ENCODE measurements around the gene KDM4E.

KDM4E gene

DNA sequence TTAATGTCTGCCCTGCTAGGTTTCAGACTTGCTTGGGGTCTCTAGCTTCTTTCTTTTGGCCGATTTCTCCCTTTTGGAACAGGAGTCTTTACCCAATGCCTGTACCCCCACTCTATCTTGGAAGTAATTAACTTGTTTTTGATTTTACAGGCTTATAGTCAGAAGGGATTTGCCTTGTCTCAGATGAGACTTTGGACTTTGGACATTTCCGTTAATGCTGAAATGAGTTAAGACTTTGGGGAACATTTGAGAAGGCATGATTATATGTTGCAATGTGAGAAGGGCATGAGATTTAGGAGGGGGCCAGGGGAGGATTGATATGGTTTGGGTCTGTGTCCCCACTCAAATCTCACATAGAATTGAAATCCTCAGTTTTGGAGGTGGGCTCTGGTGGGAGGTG lies 29.3 kb downstream of the KDM4E start:
- DNase-seq, result no peak

DNA sequence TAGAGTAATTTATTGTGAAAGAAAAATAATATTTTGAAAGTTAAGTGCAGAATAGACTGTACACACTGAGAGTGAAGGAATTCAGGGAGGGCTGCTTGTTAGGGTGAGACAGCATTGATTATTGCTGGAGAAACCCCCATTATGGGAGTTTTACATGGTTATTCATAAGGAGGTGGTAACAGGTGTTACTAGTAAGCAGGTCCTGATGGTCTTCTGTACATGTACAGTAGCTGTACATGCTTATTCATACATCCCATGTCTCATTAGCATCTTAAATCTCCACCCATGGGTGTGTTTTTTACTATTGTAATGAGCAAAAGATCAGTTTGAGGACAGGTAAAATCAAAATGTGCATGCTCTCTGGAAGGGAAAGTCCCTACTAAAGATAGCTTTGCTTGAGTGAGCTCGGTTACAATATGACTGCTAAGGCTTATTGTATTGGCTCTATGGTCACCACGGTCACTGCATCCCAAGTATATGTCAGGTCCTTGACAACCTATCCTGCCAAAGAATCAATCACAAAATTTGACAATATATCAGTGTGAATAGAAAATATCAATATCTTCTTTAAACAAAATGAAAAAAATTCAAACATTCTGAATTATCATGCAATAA lies 30.3 kb downstream of the KDM4E start:
- DNase-seq, result no peak

DNA sequence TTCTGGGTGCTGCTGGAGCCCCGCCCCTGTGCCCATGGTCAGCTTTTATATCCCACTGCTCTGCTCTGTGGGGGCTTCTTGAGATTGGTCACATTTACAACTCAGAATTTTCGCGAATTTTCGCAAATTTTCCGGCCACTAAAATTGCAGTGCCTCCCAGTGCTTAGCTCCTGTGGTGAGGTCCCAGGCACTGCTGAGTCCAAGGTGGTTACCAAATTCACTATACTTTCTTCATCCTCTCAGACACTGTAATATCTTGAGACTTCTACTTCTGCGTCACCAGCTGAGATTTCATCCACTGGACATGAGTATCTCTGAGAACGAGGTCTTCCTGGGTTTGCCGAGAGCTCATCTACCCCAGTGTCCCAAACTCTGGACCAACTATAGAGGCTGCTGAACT lies 32.9 kb downstream of the KDM4E start:
- no peak for DNase-seq

DNA sequence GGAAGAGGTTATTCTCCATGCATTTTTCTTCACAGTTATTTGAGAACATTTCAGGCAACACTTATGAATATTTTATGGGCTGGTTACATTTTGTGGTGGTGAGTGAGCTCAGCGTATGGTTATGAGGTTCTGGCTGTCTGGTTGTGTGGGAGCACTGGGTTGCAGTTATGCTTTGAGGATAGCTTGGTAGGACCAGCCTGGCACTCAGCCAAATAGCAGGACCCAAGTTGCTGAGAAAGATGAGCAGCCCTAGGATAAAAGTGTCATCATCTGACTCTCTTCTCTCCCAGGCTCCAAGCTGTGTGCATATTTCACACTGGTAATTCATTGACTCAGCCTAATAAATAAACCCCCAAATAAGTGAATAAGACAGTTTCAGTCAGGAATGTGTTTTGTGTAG lies 33.6 kb downstream of the KDM4E start:
- no peak for DNase-seq

DNA sequence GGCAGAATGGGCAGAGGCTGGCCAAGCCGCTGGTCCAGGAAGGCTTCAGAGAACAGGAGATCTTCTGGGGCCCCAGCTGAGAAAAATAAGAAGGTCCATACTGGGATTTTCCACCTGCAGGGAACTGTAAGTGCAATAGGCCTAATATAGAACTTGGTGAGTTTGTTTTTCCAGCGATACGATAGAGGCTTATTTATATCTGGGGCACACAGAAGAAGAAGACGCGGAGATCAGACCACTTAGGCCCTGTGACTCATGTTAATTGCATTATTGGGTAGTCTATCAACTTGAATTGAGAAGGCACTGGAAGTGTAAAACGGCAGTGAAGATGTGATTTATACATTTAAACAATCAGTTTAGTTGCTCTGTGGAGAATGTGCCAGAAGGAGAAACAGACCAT lies 34.0 kb downstream of the KDM4E start:
- no peak for DNase-seq

DNA sequence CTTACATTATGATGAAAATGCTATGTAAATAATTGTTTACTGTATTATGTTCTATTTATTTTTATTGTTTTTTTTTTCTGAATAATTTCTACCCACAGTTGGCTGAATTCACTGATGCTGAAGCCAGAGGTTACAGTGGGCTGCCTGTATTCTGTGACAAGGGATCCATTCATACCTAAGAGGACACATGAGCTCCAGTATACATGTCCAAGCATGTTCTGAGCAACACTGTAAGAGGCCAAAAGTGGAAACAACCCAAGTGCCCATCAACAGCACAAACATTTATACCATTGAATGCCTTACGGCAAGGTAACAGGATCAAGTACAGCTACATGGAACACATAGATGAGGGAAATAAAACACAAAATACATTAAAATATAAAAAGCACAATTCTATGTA lies 40.3 kb downstream of the KDM4E start:
- no peak for DNase-seq

DNA sequence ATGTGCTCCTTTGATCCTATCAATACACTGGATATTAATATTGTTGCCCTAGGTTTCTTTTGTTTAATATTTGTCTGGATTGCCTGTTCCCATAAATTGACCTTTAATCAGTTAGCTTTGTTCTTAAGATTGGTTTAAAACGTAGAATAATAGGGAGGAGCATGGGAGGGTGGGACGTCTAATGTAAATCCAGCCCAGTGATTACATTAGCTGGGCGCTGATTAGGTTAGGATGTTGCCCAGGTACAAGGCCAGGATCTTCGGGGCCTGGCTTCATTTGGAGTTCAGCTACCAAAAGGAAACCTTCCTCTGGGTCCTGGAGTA lies 41.6 kb downstream of the KDM4E start, which contains the start of gene SRSF8:
Gene SRSF8, plus strand, starts transcription at position 204 of the 323 bp plus-strand sequence. CDS start 308 bp downstream, outside the sequence.
- DNase-seq, result no peak

DNA sequence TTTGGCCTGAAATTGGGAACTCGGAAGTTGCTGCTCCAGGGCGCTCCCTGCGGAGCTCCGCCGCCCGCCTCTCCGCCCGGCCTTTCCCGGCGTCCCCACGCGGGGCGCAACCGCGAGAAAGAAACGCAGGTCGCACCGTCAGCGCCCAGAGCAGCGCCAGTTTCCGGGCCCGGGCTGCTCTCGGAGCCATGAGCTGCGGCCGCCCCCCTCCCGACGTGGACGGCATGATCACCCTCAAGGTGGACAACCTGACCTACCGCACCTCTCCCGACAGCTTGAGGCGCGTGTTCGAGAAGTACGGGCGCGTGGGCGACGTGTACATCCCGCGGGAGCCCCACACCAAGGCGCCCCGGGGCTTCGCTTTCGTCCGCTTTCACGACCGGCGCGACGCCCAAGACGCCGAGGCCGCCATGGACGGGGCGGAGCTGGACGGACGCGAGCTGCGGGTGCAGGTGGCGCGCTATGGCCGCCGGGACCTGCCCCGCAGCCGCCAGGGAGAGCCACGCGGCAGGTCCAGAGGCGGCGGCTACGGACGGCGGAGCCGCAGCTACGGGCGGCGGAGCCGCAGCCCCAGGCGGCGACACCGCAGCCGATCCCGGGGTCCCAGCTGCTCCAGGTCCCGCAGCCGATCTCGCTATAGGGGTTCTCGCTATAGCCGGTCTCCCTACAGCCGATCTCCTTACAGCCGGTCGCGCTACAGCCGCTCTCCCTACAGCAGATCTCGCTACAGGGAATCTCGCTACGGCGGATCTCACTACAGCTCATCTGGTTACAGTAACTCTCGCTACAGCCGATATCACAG lies 42.2 kb downstream of the KDM4E start:
- DNase-seq, result peak; percentile 79

DNA sequence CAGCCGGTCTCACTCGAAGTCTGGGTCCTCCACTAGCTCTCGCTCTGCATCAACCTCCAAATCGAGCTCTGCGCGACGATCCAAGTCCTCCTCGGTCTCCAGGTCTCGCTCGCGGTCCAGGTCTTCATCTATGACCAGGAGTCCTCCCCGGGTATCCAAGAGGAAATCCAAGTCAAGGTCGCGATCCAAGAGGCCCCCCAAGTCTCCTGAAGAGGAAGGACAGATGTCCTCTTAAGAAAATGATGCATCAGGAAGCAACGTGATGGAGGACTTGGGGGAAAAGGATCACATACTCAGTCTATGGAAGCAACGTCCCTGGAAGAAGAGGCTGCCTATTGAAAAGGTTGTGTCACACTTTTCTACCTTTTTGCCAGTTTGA lies 42.8 kb downstream of the KDM4E start:
- DNase-seq, result no peak

DNA sequence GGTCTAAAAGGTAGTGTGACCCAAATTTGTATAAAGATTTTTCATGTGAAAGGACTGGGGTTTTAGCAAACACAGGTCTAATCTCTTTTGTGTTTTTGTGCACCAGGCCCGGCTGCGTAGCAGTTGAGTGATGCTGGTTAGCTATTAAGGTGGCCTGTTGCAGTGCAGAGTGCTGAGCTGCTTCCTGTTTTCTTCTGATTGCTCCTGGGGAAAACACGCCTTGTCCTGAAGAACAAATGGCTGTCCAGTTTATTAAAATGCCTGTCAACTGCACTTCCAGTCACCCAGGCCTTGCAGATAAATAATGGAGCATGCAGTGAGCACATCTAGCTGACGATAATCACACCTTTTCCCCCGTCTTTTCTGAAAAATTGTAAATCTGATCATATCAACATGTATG lies 43.5 kb downstream of the KDM4E start:
- DNase-seq, result peak; percentile 73

DNA sequence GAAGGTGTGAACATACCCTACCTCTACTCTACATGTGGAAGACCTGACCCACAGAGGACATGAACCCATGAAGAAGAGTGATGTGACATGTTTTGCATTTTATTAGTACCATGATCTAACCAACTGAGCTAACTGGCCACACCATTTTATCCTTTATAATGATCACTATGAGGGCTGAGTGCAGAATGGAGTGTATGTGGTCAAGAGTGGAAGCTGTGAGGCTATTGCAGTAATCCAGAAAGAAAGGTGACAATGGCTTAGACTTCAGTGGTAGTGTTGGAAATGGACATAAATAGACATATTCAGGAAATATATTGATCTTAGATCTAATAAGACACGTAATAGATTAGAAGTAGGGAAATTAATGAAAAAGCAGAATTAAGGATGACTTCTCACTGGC lies 45.4 kb downstream of the KDM4E start:
- no peak for DNase-seq

DNA sequence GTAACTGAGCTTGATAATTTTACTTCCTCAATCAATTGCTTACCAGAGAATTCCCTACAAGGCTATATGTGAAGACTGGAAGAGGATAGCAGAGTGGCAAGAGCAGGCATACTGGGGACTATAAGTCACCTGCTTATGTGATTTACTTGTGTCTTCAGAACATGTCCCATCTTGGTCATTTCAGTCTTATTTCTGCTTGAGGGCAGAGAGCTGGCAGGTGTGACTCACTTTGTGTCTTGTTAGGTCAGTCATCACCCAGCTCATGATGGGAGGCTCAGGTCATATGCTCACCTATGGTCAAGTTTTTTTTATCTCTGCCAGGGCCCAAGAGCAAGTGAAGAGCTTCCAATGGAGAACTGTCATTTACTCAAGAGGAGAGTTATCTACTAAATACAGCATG lies 47.9 kb downstream of the KDM4E start:
- DNase-seq, result no peak

DNA sequence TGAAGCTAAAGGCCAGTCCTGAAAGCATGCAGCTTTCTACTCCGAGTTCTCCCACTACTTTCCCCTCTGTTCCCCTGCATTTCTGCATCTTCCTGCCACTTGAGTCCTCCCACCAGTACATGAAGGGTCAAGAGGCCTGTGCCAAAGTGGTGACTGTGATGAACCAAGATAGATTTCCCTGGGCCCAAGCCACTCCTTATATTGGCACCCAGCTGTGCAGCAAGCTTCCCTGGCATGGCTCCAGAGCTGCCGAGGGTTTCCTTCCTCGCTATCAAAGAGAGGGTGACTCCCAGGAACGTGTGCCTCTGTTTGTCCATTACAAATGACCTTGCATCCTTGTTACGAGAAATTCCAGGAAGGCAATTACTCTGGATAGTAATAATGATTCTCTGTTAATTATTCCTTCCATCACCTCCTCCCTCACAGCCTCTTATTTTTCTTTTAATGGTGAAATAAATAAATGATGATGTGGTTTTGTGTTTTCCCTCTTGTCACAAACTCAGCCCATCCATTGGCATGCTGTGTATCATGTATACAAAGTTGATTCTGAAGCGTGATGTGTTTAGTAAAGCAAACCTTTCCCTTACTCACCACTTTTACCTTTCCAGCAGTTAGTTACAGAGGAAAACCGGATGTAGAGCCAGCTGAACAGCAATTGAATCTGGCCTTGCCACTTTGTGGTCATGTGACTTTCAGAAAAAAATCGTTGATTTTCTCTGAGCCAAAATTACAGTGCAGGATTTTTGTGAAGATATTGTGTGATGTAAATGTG lies 49.9 kb downstream of the KDM4E start:
- no peak for DNase-seq

DNA sequence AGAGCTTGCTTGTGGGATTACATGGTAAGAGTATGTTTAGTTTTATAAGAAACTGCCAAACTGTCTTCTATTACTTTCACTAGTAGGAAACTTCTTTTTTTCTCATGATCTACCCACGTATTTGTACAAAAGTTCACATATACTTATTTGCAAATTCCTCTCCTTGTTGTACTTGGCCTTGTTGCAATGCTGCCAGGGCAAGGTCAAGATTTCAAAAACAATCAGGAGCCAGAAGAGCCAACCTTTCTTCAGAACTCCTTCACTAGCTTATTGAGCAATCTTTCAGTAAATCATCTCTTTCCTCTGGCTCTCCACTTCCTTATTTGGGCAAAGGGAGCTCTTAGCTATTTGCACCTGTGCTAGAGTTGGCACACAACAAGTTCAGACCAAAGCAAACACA lies 51.4 kb downstream of the KDM4E start:
- DNase-seq, result no peak

DNA sequence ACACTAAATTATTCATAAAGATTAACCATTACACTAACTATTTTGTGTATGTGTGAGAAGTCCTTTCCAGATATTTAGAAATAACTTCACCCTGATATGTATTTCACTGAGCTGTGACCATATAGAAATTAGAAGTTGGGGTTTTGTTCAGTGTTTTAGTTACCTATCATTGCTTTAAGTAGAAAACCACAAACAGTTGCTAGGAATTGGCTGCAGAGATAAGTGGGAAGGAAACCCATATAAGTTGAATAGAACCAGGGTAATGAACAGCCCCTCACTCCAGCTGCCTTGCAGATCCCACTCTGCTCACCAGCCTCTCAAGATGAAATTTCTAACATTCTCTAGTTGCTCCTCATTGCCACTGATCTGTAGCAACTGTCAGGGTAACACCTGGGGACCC lies 51.9 kb downstream of the KDM4E start:
- no peak for DNase-seq

Data from CD4-positive, alpha-beta T cell treated with Interleukin-17A for 4 hours (primary cell).